Muscle layer of duodenum (tissue), 2 donors: Measurements from ENCODE around the gene PODNL1.

Experiments
- H3K27ac ChIP-seq: one replicate; pipeline ENCODE4 v1.7.0; 2013; ENCODE audit warnings: mild to moderate bottlenecking, low read length
- H3K27me3 ChIP-seq: one replicate; pipeline ENCODE4 v1.7.0; 2013; ENCODE audit warnings: low read depth, mild to moderate bottlenecking, control low read depth, low read length
- H3K36me3 ChIP-seq, 2 donors: one replicate each; pipeline ENCODE4 v1.7.0; 2013; ENCODE audit warnings: low read length in 2 of 2, control low read depth in 1 of 2, mild to moderate bottlenecking in 1 of 2; ENCODE audit not compliant: insufficient read depth in 2 of 2, control insufficient read depth in 1 of 2
- H3K4me1 ChIP-seq, 2 donors: one replicate each; pipeline ENCODE4 v1.7.0; 2013; ENCODE audit warnings: low read length in 2 of 2, mild to moderate bottlenecking in 2 of 2, control low read depth in 1 of 2, moderate library complexity in 1 of 2; ENCODE audit not compliant: insufficient read depth in 2 of 2, control insufficient read depth in 1 of 2
- H3K4me3 ChIP-seq, 2 donors: one replicate each; pipeline ENCODE4 v1.7.0; 2013; ENCODE audit warnings: low read length in 2 of 2, low read depth in 1 of 2, mild to moderate bottlenecking in 1 of 2
- H3K9me3 ChIP-seq, 2 donors: one replicate each; pipeline ENCODE4 v1.7.0; 2013; ENCODE audit warnings: low read length in 2 of 2, control low read depth in 1 of 2, mild to moderate bottlenecking in 1 of 2; ENCODE audit not compliant: control insufficient read depth in 1 of 2
- donor health status: healthy.

PODNL1 gene

GRCh38 chr19:13938301-13939064, at the start of gene PODNL1:
TSS of gene PODNL1 (minus strand) at chr19:13938417. CDS start at chr19:13938181, 236 bp downstream.
- Histone ChIP-seq H3K27ac (no peak within 1 kb of the TSS), H3K4me1 (no peaks in the 10 kb centered on the region), H3K27me3 (peaks cover 5% of the 10 kb centered on the region), H3K4me3 (no peak within 1 kb of the TSS), H3K36me3 (no peaks in the 10 kb centered on the region), H3K9me3 (no peaks in the 10 kb centered on the region)

- peaks cover 0 to 6% of the 10 kb centered on the region in 2 donors for H3K36me3 ChIP-seq
- no peaks in the 10 kb centered on the region for H3K9me3 ChIP-seq
- H3K27me3 ChIP-seq, result no peaks in the 10 kb centered on the region
- peak overlapping the region in 1 of 2 donors; percentile 9 for H3K4me3 ChIP-seq
- peak overlapping the region; percentile 77 for H3K27ac ChIP-seq
- H3K4me1 ChIP-seq, result peaks cover 4 to 15% of the 10 kb centered on the region in 2 donors
Observed at GRCh38 chr19:13987101-13987890, 49.1 kb upstream of the PODNL1 start.

- Histone ChIP-seq H3K4me1 (peaks cover 4 to 15% of the 10 kb centered on the region in 2 donors), H3K4me3 (peak overlapping the region; percentile 7 to 9), H3K27ac (peak overlapping the region; percentile 77), H3K9me3 (no peaks in the 10 kb centered on the region), H3K27me3 (no peaks in the 10 kb centered on the region), H3K36me3 (peaks cover 0 to 5% of the 10 kb centered on the region in 2 donors)
Observed at GRCh38 chr19:13986348-13986904, 48.2 kb upstream of the PODNL1 start.

- Histone ChIP-seq H3K4me1 (peaks cover 4 to 15% of the 10 kb centered on the region in 2 donors), H3K9me3 (no peaks in the 10 kb centered on the region), H3K4me3 (peak overlapping the region in 1 of 2 donors; percentile 9), H3K27me3 (no peaks in the 10 kb centered on the region), H3K27ac (peak overlapping the region; percentile 31), H3K36me3 (peaks cover 0 to 5% of the 10 kb centered on the region in 2 donors)
Observed at GRCh38 chr19:13985771-13986347, 47.6 kb upstream of the PODNL1 start.

GRCh38 chr19:13984875-13985741, 46.9 kb upstream of the PODNL1 start:
- Histone ChIP-seq H3K27me3 (no peaks in the 10 kb centered on the region), H3K36me3 (peaks cover 0 to 5% of the 10 kb centered on the region in 2 donors), H3K4me1 (peaks cover 4 to 15% of the 10 kb centered on the region in 2 donors), H3K4me3 (no peak overlapping the region), H3K9me3 (no peaks in the 10 kb centered on the region), H3K27ac (no peak overlapping the region)

GRCh38 chr19:13984186-13984585, 46.0 kb upstream of the PODNL1 start:
- H3K27me3 ChIP-seq, result no peaks in the 10 kb centered on the region
- H3K36me3 ChIP-seq, result peaks cover 0 to 5% of the 10 kb centered on the region in 2 donors
- no peak overlapping the region for H3K27ac ChIP-seq
- peaks cover 4 to 24% of the 10 kb centered on the region in 2 donors for H3K4me1 ChIP-seq
- no peaks in the 10 kb centered on the region for H3K9me3 ChIP-seq
- H3K4me3 ChIP-seq, result no peak overlapping the region

- H3K4me1 ChIP-seq, result peaks cover 4 to 27% of the 10 kb centered on the region in 2 donors
- H3K9me3 ChIP-seq, result no peaks in the 10 kb centered on the region
- H3K27me3 ChIP-seq, result no peaks in the 10 kb centered on the region
- H3K27ac ChIP-seq, result no peak overlapping the region
- no peak overlapping the region for H3K4me3 ChIP-seq
- H3K36me3 ChIP-seq, result peaks cover 0 to 5% of the 10 kb centered on the region in 2 donors
Observed at GRCh38 chr19:13983213-13983889, 45.1 kb upstream of the PODNL1 start.

- Histone ChIP-seq H3K4me1 (peaks cover 4 to 32% of the 10 kb centered on the region in 2 donors), H3K27ac (no peak overlapping the region), H3K4me3 (no peak overlapping the region), H3K9me3 (no peaks in the 10 kb centered on the region), H3K27me3 (no peaks in the 10 kb centered on the region), H3K36me3 (peaks cover 0 to 5% of the 10 kb centered on the region in 2 donors)
Observed at GRCh38 chr19:13982773-13983172, 44.6 kb upstream of the PODNL1 start.

- Histone ChIP-seq H3K9me3 (no peaks in the 10 kb centered on the region), H3K36me3 (peaks cover 0 to 5% of the 10 kb centered on the region in 2 donors), H3K27me3 (no peaks in the 10 kb centered on the region), H3K4me3 (no peak overlapping the region), H3K27ac (no peak overlapping the region), H3K4me1 (peaks cover 0 to 30% of the 10 kb centered on the region in 2 donors)
Observed at GRCh38 chr19:13981988-13982501, 43.8 kb upstream of the PODNL1 start.

GRCh38 chr19:13981467-13981866, 43.2 kb upstream of the PODNL1 start:
- Histone ChIP-seq H3K4me3 (no peak overlapping the region), H3K27ac (no peak overlapping the region), H3K36me3 (peaks cover 0 to 6% of the 10 kb centered on the region in 2 donors), H3K27me3 (no peaks in the 10 kb centered on the region), H3K4me1 (peaks cover 0 to 24% of the 10 kb centered on the region in 2 donors), H3K9me3 (no peaks in the 10 kb centered on the region)
